ENCODE measurements around the gene ZNF526.

GRCh38 chr19:42225718-42226292, 5.7 kb downstream of the ZNF526 start:
- no peak for TF ChIP-seq POLR2A (IDR thresholded peaks at IDR 0.05; ENCODE audit: low read length)
- no peak for TF ChIP-seq GATA1 (IDR thresholded peaks at IDR 0.05; ENCODE audit: low read depth, low read length)

Measured in erythroblast (primary cell).